ENCODE results near the gene ADAM22. TPM values are rescaled to one million over a fixed set of nuclear protein-coding genes. Genes with fewer than 3 reads are reported as not detected.
A peak's percentile ranks its signal among the peaks of the same experiment; 100 is the strongest.
"Not testable (repeated sequence)": the region's sequence is repeated elsewhere in the genome, so short reads cannot be mapped to it uniquely, and the experiment has no call there.

Gene ADAM22
- total RNA-seq, 1 donor from 2014 or later: 0.63 TPM

DNA sequence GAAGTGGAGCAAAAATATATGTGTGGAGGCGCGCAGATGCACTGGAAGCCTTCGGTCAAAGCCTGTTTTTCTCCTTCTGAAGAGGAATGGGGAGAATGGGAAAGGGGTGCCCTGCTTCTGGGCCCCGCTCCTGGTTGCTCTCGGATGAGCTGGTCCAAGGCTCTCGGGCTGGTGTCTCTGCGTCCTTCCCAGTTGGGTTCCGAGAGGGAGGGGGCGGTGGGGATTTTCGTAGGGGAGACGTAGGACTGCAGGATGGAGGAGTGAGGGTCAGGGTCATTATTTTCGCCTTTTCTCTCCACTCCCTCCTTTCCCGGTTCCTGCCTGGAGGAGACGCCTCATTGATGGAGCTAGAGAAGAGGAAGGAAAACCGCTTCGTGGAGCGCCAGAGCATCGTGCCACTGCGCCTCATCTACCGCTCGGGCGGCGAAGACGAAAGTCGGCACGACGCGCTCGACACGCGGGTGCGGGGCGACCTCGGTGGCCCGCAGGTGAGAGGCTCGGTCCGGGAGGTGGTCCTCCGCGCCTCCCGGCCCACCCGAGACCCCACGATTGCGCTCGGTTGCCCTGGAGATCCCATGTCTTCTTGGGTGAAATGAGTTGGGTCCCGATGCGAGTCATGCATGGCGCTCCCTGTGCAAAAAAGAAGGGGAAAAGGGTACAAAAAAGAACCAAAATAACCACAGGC is 790 bp downstream of the ADAM22 start:
- no peak for DNase-seq (ENCODE audit: low read depth)
- no peak for TF ChIP-seq CTCF (conservative IDR thresholded peaks at IDR 0.05; ENCODE audit: low read depth, low read length)
- H3K4me3 ChIP-seq (ENCODE audit: low read depth, low read length): peak overlapping the region; percentile 67

DNA sequence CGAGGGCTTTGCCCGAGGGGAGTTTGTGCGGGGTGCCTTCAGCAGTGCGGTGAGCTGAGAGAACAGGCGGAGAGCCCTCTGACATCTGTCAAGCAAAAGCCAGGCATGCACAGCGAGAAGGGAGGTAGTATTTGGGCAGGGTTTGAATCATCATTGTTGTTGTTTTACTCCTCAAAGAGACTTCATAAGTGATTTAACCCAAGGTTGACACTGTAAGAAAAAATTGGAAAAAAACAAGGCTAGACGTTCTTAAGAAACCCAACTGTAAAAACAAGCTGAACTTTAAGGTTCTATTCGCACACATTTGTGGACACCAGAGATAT is 1.3 kb downstream of the ADAM22 start:
- no peak for TF ChIP-seq CTCF (conservative IDR thresholded peaks at IDR 0.05; ENCODE audit: low read depth, low read length)
- peak overlapping the region; percentile 67 for H3K4me3 ChIP-seq (ENCODE audit: low read depth, low read length)
- no peak for DNase-seq (ENCODE audit: low read depth)

GRCh38 chr7:87941138-87941537 is 7.1 kb downstream of the ADAM22 start:
- H3K4me3 ChIP-seq (ENCODE audit: low read depth, low read length): no peak overlapping the region
- DNase-seq (ENCODE audit: low read depth): no peak
- TF ChIP-seq CTCF (conservative IDR thresholded peaks at IDR 0.05; ENCODE audit: low read depth, low read length): no peak

DNA sequence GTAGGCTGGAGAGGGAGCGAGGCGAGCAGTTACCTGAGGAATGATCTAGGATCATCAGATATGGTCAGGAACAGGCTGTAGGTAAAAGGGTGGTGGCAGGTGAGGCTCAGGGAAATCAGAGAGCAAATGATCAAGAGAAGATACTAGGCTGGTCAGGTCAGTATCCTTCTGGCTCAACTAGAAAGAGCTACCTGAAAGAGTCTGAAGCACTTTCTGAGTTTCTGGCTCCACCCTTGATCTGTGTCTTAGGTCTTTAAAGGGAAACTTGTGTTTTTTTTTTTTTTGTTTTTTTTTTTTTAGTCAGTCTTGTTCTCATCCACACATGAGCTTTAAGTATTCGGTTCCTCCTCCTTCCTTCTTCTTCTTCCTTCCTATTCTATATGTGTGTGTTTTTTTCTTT is 10.5 kb downstream of the ADAM22 start:
- no peak overlapping the region for H3K4me3 ChIP-seq (ENCODE audit: low read depth, low read length)
- no peak for TF ChIP-seq CTCF (conservative IDR thresholded peaks at IDR 0.05; ENCODE audit: low read depth, low read length)
- DNase-seq (ENCODE audit: low read depth): no peak

DNA sequence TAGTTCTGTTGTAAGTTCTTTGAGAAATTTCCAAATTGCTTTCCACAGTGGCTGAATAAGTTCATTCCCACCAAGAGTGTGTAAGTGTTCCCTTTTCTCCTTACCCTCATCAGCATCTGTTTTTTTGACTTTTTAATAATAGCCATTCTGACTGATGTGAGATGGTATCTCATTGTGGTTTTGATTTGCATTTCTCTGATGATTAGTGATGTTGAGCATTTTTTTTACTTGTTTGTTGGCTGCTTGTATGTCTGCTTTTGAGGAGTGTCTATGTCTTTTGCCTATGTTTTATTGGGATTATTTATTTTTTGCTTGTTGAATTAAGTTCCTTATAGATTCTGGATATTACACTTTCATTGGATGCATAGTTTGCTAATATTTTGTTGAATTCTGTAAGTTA is 11.9 kb downstream of the ADAM22 start:
- not testable (repeated sequence) for H3K4me3 ChIP-seq (ENCODE audit: low read depth, low read length); DNase-seq (ENCODE audit: low read depth)

DNA sequence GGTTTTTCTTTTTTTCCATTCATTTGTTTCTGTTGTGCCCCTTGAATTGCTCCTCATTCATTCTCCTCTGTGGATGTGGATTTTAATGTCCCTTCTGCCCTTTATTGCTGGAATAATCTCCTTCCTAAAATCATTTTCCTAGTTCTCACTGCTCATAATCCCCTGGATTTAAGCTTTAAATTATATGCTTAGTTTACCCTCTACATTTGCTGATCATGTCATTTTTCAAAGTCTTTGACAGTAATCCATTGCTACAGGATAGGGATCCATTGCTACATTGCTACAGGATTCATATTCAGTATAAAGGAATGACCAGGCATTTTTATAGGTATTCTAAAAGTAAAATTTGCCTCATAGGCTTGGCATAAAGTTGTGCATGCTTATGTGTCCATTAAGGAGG is 14.3 kb downstream of the ADAM22 start:
- H3K4me3 ChIP-seq (ENCODE audit: low read depth, low read length): no peak overlapping the region
- TF ChIP-seq CTCF (conservative IDR thresholded peaks at IDR 0.05; ENCODE audit: low read depth, low read length): no peak
- DNase-seq (ENCODE audit: low read depth): no peak

GRCh38 chr7:87959336-87959735 is 25.3 kb downstream of the ADAM22 start:
- H3K4me3 ChIP-seq (ENCODE audit: low read depth, low read length): no peak overlapping the region
- no peak for DNase-seq (ENCODE audit: low read depth)
- no peak for TF ChIP-seq CTCF (conservative IDR thresholded peaks at IDR 0.05; ENCODE audit: low read depth, low read length)
